GM19468 (cell line): Measurements from ENCODE around the gene CA7.
"Not testable (repeated sequence)": the region's sequence is repeated elsewhere in the genome, so short reads cannot be mapped to it uniquely, and the experiment has no call there.

Experiments
- ATAC-seq: cut with Tn5 transposase; IDR thresholded peaks from one replicate; pipeline ENCODE4 v1.9.1; 2021; ENCODE audit warnings: mild to moderate bottlenecking, moderate library complexity, moderate number of reproducible peaks; ENCODE audit not compliant: unreplicated experiment; ENCODE audit errors: extremely low read depth

Gene CA7

DNA sequence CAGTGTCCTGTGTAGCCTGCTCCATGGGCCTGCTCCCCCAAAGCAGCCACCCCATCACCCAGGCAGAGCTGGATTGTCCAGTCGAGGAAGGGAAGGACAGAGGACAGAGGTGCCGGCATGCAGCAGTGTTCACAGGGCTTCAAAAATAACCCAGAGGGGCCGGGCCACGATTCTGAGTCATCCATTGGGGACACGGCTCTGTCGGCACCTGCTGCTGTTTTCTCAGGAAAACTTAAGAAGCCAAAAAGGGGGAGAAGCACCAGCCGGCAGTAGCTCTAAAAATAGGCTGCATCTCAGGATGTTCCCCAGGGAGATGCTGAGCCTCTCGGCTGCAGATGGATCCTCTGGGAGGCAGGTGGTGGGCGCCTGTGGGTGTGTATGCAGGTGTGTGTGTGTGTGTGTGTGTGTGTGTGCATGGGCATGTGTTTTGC is 1.6 kb downstream of the CA7 start:
- no peak for ATAC-seq

DNA sequence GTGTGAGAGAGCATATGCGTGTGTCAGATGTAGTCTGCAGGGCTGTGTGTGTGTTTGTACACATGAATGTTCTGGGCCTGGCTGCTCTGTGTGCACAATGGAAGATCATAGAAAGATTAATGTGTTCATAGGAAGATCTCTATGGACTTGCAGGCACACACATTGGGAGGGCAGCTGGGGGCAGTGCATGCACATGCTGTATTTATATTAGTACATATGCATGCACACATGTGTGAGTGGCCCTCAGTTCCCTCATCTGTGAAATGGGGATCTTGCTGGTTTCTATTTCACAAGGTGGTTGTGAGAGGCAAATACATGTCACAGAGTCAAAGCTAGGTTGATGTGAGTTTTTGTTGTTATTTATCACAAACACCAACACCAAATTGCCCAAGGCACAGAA is 2.1 kb downstream of the CA7 start:
- ATAC-seq = no peak

DNA sequence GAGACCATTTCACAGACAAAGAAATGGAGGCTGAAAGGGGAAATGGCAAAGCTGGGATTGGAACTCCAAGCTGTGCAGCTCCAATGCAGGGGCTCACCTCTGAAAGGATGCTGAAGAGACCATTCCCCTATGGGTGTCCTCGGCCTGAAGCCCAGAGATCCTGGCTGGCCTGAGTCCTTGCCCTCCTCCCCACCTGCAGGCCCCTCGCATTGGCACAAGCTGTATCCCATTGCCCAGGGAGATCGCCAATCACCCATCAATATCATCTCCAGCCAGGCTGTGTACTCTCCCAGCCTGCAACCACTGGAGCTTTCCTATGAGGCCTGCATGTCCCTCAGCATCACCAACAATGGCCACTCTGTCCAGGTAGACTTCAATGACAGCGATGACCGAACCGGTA is 2.6 kb downstream of the CA7 start:
- no peak for ATAC-seq

DNA sequence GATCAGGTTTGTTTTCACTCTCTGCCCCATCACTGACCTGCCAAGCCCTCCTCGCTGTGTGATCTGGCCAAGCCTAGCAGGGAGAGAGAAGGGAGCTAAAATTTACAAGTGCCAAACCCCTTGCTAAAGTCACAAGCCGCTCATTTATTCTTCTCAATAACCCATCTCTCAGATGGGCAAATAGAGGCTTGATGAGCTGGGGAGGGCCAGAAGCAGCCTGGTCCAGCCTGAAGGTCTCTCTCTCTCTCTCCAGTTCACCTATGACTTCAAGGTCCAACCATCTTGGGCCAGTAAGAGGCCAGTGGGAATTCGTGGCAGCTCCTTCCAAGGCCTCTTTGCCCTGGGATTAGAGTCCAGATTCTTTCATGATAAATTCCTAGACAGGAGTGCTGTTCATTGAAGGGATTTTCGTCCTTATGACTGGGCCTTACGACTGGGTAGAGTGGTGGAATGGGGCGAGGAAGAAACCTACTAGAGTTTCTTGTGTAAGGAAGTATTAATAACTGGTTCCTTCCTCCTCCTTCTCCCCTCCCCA is 3.4 kb downstream of the CA7 start:
- no peak for ATAC-seq

DNA sequence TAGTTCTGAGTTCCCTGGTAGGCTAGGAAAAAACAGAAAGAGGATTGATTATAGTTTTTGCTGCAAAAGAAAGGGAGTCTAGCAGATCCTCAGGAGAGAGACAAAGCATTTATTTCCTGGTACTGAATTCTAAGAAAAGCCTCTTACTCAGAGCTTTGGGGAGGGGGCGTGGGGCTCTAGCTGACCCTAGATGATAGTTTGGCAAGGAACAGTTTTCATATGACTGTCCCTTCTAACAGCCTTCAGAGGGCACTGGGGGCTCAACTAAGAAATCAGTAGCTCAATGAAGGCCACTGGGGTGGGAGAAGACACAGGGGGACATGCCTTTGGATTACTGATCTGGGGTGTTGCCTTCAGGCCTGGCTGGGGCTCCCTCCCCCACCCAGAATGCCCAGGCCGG is 4.0 kb downstream of the CA7 start:
- ATAC-seq = no peak

DNA sequence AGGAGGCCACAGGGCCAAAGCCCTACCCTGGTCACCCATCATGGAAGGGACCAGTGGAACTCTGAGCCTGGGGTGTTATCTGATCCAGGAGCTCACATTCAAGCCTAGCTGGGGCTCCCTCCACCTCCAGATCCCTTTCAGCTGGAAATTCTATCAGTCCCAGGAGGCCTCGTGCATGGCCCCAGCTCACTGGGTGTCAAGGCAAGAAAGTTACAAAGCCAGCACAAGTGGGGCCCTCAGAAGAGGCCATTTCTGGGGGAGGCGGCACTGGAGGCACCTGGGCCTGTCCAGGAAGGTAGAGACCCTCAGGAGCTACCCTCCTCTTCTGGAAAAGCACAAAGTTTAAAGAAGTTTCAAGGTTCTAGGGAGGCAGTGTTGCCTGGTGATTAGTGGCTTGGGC is 4.8 kb downstream of the CA7 start:
- ATAC-seq = no peak

DNA sequence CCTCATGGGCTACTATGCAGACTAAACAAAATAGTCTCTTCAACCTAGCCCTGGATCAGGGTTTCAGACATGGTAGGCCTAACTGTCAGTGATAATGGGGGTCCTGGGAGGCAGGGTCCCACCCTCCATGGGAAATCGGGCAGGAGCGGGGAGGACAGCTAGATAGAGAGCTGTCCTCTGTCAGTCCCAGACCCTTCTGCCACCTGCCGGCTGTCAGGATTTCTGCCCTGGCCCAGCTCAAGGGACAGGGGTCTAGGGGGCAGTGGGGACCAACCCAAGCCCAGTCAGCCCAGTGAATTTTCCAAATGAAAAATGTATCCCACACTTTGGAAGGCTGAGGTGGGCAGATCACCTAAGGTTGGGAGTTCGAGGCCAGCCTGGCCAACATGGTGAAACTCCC is 5.3 kb downstream of the CA7 start:
- no peak for ATAC-seq

DNA sequence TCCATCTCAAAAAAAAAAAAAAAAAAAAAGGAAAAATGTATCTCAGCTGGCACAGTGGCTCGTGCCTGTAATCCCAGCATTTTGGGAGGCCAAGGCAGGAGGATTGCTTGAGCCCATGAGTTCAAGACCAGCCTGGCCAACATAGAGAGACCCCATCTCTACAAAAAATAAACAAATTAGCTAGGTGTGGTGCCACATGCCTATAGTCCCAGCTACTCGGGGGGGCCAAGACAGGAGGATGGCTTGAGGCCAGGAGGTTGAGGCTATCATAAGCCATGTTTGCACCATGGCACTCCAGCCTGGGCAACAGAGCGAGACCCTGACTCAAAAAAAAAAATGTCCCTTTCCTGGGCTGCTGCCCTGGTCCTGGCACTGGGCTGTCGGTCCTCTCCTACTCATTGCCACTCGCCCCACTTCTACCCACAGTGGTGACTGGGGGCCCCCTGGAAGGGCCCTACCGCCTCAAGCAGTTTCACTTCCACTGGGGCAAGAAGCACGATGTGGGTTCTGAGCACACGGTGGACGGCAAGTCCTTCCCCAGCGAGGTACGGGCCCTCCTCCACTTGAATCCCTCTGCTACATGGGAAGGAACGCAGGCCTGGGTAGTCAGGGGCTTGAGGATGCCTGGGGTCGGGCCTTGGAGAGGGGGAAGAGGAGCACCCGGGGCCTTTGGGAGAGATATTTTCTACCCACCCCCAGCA is 6.1 kb downstream of the CA7 start:
- no peak for ATAC-seq

DNA sequence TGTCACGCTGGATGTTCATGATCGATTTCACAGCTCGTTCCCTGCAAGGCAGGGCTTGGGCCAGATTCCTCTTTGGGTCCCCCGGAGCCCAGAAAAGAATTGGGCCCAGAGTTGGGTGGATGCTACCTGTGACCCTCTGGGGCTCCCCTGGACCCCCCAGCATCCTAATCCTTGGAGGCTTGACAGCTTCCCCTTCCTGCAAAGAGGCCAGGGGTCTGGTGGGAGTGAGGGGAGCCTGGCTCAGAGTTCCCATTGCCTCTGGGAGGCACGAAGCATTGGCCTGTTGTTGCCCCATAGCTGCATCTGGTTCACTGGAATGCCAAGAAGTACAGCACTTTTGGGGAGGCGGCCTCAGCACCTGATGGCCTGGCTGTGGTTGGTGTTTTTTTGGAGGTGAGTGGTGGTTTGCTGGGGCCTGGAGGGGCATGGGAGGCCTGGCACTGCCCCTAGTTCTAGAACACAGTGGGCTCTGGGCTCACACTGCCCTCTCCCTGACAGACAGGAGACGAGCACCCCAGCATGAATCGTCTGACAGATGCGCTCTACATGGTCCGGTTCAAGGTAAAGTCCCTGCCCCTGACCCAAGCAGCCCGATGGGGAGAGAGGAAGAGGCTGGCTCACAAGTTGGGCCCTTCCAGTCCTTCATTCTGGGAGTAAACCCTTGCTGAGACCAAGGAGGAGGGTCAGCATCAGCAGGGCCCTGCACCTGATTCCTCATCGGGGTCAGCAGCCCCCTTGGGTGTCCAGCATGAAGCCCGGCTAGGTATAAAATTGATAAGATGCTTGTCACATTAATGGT is 7.2 kb downstream of the CA7 start:
- no peak for ATAC-seq

DNA sequence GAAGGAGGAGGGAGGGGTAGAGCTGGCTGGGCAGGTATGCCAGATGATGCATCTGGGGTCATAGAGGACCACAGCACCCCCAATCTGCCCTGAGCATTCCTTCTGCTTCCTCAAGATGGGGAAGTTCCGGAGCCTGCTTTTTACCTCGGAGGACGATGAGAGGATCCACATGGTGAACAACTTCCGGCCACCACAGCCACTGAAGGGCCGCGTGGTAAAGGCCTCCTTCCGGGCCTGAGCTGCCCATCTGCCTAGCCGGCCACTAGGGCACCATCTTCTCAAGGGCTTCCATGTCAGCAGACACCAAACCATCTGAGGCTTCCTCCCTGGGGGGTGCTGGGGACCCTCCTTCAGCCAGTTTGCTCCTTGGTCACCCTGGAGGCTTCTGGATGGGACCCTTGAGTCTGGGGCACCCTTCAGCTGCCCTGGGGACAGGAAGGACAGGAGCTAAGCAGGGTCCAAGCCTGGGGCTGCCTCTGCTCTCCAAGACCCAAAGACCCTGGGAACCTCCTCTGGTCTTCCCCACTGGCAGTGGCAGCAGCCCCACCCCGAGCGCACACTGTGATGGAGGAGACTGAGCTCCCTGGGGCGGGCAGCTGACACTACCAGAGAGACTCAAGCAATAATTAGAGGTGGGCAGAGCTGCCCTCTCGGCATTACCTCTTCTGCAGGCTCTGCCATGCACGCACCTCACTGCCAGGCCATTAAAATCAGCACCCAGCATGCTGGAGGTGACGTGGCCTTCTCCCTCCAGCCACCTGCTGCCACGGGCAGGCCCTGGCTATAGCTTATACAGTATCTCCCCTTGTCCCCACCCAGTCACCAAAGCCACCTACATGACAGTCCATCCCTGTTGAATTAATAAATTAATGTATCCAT is 9.3 kb downstream of the CA7 start:
- no peak for ATAC-seq

DNA sequence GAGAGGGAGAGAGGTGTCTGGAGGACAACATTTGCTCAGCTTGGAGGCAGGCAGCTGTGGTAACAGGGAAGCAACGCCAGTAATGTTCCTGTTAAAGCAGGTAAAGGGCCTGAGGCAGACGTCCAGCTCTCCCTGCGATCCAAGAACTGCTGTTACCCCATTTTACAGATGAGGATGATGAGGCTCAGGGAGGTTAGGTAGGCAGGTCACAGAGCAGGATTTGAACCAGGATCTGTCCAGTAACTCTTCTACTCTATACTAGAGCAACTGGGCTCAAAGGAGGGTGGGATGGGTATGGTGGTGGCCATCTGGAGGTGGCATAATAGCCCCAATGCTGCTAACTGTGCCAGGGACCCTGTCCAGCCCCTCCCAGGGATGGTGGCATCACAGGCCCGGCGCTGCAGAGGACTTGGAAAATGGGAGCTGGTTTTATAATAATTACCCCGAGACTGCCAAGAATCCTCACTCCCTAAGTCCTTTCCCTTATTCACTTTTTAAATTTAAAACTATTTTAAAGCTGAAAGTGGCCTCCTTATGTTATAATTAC is 12.0 kb downstream of the CA7 start:
- no peak for ATAC-seq

DNA sequence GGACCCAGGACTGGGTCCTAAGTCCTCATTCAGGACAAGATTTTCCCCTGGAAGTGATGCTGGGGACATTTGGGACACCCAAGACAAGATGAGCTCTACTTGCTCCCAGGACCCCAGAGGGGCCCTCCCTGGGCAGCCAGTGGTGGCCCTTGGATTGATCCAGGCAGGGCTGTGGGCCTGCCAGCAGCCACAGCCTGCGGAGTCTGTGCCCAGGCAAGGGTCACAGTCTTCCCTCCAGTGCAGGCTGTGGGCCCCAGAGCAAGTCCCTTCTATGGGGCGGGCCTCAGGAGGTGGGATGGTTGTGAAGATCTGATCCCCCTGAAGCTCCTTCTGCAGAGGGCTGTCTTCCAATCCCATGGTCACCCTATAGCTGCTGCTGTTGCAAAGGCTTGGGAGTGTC is 12.6 kb downstream of the CA7 start:
- no peak for ATAC-seq

DNA sequence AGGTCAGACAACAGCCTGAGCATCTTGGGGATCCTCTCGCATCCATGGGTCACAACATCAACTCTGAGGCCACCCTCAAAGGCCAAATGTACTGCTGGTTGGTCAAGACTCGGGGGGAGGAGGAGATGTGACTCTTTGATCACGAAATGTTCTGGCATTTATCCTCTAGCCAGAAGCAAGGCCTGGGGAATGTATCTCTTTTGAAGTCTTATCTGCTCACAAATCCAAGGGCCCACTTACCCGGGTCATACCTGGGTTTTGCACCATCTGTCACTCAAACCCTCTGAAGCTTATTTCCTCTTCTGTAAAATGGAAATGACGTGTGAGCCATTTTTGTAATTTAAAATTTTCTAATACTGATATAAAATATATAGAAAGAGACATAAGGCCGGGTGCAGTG is 13.2 kb downstream of the CA7 start:
- no peak for ATAC-seq

DNA sequence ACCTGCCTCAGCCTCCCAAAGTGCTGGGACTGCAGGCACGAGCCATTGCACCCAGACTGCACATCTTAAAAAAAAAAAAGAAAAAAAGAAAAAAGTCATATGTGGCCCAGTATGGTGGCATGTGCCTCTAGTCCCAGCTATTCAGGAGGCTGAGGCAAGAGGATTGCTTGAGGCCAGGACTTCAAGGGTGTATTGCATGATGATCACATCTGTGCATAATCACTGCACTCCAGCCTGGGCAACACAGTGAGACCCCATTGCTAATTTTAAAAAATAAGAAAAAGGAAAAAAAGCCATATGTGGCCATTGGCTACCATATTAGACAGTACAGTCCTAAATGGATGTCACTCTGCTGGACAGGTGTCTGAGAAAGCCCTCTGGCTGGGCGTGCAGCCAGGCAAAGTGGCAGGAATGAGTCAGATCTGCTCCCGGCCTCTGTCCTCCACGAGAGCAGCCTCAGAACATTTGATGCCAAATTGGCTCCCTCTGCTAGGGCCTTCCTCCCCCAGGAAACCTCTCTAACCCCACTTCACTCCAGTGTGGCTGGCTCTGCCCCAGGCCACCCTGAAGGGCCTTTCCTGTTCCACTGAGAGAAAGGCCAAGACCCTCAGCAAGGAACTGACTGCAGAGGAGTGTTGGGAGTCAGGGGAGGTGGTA is 14.7 kb downstream of the CA7 start:
- ATAC-seq = no peak

DNA sequence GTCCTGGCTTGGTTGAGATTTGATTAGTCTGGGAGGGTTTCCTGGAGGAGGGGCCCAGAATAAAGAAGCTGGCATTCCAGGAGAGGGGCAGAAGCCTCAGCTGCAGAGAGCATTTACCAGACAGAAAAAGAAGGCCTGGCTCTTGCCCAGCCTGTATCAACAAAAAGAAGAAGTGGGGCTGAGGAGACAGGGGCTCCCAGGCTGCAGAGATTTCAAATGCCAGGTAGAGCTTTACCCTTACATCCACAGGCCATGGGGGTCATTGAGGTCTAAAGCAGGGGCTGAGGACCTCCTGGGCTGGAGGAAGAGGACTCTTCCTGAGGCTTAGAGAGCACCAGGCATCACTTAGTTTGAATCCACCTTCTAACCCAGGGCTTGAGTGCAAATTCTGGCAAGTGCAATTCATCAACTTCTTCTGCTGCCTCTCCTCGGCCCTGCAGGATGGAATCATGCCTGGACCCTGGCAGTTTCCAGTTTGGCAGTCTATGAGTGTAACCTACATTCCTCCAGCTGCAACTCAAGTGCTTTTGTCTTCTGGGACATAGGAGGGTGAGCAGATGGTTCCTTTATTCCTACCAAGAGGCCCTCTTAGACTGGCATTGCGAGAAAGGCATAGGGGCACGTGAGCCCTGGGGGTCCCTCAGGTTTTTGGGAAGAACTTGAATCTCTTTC is 15.3 kb downstream of the CA7 start:
- no peak for ATAC-seq

DNA sequence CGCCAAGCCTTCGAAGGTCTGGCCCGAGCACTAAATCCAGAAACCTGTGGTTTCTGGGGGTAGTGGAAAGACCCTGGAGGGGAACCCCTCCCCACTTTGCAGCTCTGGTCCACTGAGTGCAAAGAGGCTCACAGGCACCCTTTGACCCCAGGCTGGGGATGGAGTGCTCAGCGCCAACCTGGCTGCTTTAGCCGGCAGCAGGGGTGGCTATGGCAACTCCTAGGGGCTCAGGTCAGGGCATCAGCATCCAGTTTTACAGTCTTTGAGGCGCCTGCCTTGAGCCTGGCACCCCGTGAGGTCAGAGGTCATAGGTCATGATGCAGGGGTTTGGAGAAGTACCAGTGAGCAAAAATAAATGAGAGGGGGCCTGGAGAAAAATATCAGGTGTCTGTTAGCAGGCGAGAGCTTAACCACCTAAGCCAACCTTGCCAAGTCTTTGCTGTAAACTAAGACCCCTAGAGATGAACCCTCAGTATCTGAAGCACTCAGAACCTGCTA is 17.9 kb downstream of the CA7 start:
- no peak for ATAC-seq

DNA sequence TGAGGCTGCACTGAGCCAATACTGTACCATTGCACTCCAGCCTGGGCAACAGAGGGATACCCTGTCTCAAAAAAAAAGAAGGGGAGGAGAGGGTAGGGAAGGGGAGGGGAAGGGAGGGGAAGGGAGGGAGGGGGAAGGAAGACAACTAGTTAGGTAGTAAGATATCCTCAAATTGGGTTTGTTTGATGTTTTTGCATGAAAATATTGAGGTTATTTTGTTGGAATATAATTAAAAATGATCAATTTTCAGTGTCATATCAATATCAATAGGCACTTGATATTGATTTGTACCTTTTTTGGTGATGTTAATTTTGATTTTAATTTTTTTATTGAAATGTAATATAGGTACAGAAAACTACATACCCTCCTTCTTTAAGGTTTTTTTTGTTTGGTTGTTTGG is 19.5 kb downstream of the CA7 start:
- no peak for ATAC-seq

DNA sequence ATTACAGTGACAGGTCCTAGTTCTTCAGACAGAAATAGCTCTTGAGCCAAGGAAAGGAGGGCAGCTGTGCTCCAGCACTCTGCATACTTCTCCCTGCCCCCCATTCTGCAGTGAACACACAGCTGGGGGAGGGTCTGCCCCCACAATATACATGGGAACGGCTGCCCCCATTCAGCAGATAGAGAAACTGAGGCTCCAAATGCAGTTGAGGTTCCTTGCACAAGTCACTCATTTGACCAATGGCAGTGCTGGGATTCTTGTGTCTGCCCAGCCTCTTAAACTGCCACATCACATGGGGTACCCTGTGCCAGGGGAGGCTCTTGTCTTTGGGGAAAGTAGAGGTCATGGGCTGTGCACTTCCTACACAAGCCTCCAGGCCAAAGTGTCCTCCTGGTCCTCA is 25.2 kb downstream of the CA7 start:
- no peak for ATAC-seq

DNA sequence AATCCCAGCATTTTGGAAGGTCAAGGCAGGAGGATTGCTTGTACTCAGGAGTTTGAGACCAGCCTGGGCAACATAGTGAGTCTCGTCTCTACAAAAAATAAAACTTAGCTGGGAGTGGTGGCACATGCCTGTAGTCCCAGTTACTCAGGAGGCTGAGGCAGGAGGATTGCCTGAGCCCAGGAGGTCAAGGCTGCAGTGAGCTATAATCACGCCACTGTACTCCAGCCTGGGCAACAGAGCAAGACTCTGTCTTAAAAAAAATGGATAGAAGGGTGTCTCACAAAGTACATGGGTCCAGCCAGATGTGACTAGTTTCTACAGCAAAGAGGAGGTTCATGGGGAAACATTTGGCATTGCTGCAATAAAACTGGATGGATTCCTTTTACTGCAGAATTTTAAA is 27.1 kb downstream of the CA7 start:
- ATAC-seq = not testable (repeated sequence)
